Peyer's patch (tissue), 4 donors: ENCODE measurements around the gene RUBCN.

Experiments used
- POLR2A ChIP-seq, 2 donors: fragments of 450-650 bp; IDR thresholded peaks; one replicate each; pipeline ENCODE4 v1.5.1; 2017; ENCODE audit warnings: antibody characterized with exemption in 2 of 2, mild to moderate bottlenecking in 2 of 2, moderate library complexity in 2 of 2
- TF ChIP-seq, protein P1 (sequence below), 6 experiments: fragments of 450-650 bp in 4 of 6; fragments of 200-600 bp in 2 of 6; sonication (generic) in 1 of 6; IDR thresholded peaks; one replicate each; pipeline ENCODE4 v1.5.1; 2017 to 2019; ENCODE audit warnings: antibody characterized with exemption in 6 of 6, mild to moderate bottlenecking in 3 of 6, moderate library complexity in 1 of 6

DNA sequence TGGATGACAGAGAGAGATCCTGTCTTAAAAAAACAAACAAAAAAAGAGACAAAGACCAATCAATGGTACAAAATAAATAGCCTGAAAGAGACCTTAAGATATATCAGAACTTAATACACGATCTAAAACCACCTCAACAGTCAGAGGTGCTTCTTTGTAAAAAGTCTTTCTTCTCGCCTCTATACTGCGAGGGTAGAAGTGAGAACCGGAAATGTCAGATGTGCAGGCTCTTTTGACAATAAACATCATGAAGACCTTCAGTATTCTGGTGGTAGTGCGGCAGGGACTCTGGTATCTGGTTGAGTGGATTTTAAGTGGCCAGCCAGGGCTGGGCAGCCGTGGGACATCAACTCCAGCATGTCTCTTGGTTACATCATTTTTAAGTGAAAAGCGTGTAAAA is 30.0 kb downstream of the RUBCN start:
- TF ChIP-seq, protein P1, sequence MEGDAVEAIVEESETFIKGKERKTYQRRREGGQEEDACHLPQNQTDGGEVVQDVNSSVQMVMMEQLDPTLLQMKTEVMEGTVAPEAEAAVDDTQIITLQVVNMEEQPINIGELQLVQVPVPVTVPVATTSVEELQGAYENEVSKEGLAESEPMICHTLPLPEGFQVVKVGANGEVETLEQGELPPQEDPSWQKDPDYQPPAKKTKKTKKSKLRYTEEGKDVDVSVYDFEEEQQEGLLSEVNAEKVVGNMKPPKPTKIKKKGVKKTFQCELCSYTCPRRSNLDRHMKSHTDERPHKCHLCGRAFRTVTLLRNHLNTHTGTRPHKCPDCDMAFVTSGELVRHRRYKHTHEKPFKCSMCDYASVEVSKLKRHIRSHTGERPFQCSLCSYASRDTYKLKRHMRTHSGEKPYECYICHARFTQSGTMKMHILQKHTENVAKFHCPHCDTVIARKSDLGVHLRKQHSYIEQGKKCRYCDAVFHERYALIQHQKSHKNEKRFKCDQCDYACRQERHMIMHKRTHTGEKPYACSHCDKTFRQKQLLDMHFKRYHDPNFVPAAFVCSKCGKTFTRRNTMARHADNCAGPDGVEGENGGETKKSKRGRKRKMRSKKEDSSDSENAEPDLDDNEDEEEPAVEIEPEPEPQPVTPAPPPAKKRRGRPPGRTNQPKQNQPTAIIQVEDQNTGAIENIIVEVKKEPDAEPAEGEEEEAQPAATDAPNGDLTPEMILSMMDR (IDR thresholded peaks at IDR 0.05) = no peak
- no peak for TF ChIP-seq POLR2A (IDR thresholded peaks at IDR 0.05)
